Activated B cell treated with CpG ODN at 0.5 μM for 24 hours (primary cell): ENCODE results near the gene SYT1. TPM values are rescaled to one million over a fixed set of nuclear protein-coding genes. Genes with fewer than 3 reads are reported as not detected.

ENCODE experiments used
- ATAC-seq: fragments of 200-7000 bp; cut with Tn5 transposase; one replicate; pipeline ENCODE4 v1.10.0; 2021; ENCODE audit warnings: low read depth, mild to moderate bottlenecking, moderate library complexity
- CTCF ChIA-PET: fragments of 350-600 bp; sonication (Branson Sonifier 250); formaldehyde crosslinking; loops from one replicate; lab custom pipeline; 2021; ENCODE audit warnings: antibody characterized with exemption; lab: Charles Lee
- POLR2A ChIA-PET: fragments of 350-600 bp; sonication (Branson Sonifier 250); formaldehyde crosslinking; loops from one replicate; lab custom pipeline; 2021; ENCODE audit warnings: antibody characterized with exemption; lab: Charles Lee
- DNase-seq: peaks from one replicate; pipeline ENCODE4 v3.0.0; 2022
- H3K27ac Mint-ChIP-seq: one replicate; pipeline ENCODE4 v1.8.0; 2020; ENCODE audit warnings: mixed read lengths
- H3K27me3 Mint-ChIP-seq: one replicate; pipeline ENCODE4 v1.8.0; 2021; ENCODE audit warnings: mixed read lengths
- H3K36me3 Mint-ChIP-seq: one replicate; pipeline ENCODE4 v1.8.0; 2021; ENCODE audit warnings: low read depth, mixed read lengths
- H3K4me1 Mint-ChIP-seq: one replicate; pipeline ENCODE4 v1.8.0; 2021; ENCODE audit warnings: mixed read lengths
- H3K4me3 Mint-ChIP-seq: one replicate; pipeline ENCODE4 v1.8.0; 2020; ENCODE audit warnings: mild to moderate bottlenecking, mixed read lengths
- H3K9me3 Mint-ChIP-seq: one replicate; pipeline ENCODE4 v1.8.0; 2020; ENCODE audit warnings: mixed read lengths
- intact Hi-C: fragments of 100-400 bp; cut with micrococcal nuclease; formaldehyde crosslinking; loops from one replicate; pipeline ENCODE4 v1.15.1; 2024
- total RNA-seq: library from RNA; stranded (reverse); gene quantifications from 2 replicates; pipeline ENCODE4 v1.2.3, GENCODE V29; 2022
- TF ChIP-seq, protein P1 (sequence below): fragments of 200-600 bp; IDR thresholded peaks from one replicate; pipeline ENCODE4 v1.8.0; 2022; ENCODE audit warnings: antibody characterized with exemption, mild to moderate bottlenecking

The SYT1 gene
- total RNA-seq, 1 donor from 2014 or later: 0.49 TPM

DNA sequence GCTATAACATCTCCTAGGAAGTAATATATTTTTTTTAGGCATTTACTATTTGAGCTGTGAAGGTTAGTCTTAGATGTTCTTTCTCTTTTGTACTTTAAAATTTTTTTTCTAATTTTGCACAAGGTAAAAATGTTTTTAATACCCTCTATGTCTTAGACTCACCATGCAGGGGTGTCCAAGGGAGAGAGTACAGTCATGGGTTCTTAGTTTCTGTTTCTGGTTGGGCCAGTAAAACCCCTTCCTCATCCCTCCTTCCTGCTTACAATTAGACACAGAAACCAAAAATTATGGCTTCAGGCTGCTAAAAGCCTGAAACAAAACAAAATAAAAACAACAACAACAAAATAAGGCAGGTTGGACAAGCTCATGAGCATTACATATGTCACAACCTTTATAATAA is 193.0 kb downstream of the SYT1 start:
- ChIA-PET POLR2A (no interaction called here), CTCF (no interaction called here)
- TF ChIP-seq, protein P1, sequence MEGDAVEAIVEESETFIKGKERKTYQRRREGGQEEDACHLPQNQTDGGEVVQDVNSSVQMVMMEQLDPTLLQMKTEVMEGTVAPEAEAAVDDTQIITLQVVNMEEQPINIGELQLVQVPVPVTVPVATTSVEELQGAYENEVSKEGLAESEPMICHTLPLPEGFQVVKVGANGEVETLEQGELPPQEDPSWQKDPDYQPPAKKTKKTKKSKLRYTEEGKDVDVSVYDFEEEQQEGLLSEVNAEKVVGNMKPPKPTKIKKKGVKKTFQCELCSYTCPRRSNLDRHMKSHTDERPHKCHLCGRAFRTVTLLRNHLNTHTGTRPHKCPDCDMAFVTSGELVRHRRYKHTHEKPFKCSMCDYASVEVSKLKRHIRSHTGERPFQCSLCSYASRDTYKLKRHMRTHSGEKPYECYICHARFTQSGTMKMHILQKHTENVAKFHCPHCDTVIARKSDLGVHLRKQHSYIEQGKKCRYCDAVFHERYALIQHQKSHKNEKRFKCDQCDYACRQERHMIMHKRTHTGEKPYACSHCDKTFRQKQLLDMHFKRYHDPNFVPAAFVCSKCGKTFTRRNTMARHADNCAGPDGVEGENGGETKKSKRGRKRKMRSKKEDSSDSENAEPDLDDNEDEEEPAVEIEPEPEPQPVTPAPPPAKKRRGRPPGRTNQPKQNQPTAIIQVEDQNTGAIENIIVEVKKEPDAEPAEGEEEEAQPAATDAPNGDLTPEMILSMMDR: no peak
- Mint-ChIP-seq H3K27ac (no peak overlapping the region), H3K4me1 (no peaks in the 10 kb centered on the region), H3K36me3 (no peaks in the 10 kb centered on the region), H3K9me3 (no peaks in the 10 kb centered on the region), H3K27me3 (no peaks in the 10 kb centered on the region), H3K4me3 (no peak overlapping the region)
- DNase-seq (no peak), ATAC-seq (no peak)
- intact Hi-C loops: no loop called here

DNA sequence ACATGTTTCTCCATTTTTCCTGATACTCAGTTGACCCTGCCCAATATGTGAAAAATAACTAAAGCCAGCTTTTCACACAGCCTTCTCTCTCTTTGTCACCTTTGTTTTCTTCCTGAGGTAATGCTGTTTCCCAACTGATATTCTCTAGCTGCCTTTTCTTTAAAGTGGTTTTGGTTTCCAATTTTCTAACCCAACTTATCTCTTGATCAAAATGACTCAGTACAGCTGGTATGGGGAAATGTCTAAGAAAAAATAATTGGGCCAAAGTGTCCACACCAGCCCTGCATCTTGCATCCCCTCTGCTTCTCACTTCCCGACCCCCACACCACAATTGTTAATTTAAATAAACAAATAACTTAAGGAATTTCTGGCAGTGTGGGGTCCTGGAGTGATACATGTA is 193.8 kb downstream of the SYT1 start:
- intact Hi-C loops: no loop called here

DNA sequence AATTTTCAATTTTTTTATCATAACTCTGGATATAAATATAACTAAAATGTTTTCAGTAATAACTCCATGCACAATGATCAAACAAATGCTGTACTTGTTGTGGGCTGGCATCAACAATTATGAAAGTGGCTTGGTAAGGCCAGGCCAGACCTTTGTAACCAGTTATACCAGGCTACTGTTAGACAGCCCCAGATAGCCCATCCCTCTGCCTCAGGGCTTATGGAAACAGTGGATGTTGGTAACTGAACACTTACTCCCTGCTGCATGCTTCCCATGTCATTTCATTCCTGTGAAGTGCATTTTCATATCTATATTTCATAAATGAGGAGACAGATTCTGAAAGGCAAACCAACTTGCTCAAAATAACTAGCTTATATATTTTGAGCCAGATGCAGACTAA is 195.0 kb downstream of the SYT1 start:
- ATAC-seq (no peak), DNase-seq (no peak)
- Mint-ChIP-seq H3K4me1 (no peaks in the 10 kb centered on the region), H3K27ac (no peak overlapping the region), H3K4me3 (no peak overlapping the region), H3K27me3 (no peaks in the 10 kb centered on the region), H3K9me3 (no peaks in the 10 kb centered on the region), H3K36me3 (no peaks in the 10 kb centered on the region)
- POLR2A ChIA-PET: no interaction called here
- intact Hi-C loops: no loop called here
- CTCF ChIA-PET: no interaction called here
- TF ChIP-seq, protein P1: no peak

More for the DNA sequence above, 193.8 kb downstream of the SYT1 start:
- DNase-seq (no peak), ATAC-seq (no peak)
- POLR2A ChIA-PET: no interaction called here
- Mint-ChIP-seq H3K4me3 (no peak overlapping the region), H3K36me3 (no peaks in the 10 kb centered on the region), H3K27me3 (no peaks in the 10 kb centered on the region), H3K27ac (no peak overlapping the region), H3K9me3 (no peaks in the 10 kb centered on the region), H3K4me1 (no peaks in the 10 kb centered on the region)
- CTCF ChIA-PET: no interaction called here
- TF ChIP-seq, protein P1: no peak

DNA sequence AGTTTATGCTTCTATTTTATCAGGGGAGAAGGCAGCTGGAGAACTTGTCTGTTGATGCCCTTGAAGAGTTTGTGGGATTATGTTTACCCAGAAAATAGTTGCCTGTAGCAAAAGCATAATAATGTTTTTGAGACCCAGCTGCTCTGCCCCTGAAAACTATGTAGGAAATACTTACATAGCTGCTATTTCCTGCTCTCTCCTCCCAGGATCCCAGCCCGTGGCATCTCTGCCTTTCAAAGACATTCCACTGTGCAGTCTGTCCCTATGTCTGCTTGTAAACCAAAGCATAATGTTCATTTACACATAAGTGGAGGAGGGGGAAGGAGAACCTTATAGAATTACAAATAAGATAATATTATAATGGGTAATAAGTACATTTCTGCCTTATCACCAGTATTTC is 198.7 kb downstream of the SYT1 start:
- Mint-ChIP-seq H3K27me3 (no peaks in the 10 kb centered on the region), H3K4me1 (no peaks in the 10 kb centered on the region), H3K4me3 (no peak overlapping the region), H3K27ac (no peak overlapping the region), H3K36me3 (no peaks in the 10 kb centered on the region), H3K9me3 (no peaks in the 10 kb centered on the region)
- TF ChIP-seq, protein P1: no peak
- no peak for ATAC-seq
- CTCF ChIA-PET: no interaction called here
- intact Hi-C loops: no loop called here
- no peak for DNase-seq
- POLR2A ChIA-PET: no interaction called here

DNA sequence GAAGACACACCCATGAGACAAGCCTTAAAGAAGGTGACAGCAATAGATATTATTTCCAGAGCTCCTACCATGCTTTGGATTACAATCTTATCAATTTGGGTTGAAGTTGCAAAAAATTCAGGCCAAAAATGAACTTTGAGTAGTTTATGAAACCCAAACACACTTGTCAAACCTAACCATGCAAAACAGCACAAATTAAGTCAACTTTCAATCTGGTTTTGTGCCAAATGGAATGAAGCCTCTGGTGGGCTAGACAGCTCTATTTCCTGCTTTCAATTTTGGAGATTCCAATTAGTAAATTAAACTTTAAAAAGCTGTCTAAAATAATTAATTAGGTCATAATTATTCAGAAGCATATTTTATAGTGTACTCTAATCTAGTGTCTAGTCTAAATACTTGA is 203.4 kb downstream of the SYT1 start:
- H3K4me1 Mint-ChIP-seq: no peaks in the 10 kb centered on the region
- no peaks in the 10 kb centered on the region for H3K27me3 Mint-ChIP-seq
- TF ChIP-seq, protein P1: no peak
- no peaks in the 10 kb centered on the region for H3K9me3 Mint-ChIP-seq
- no peak for ATAC-seq
- DNase-seq: no peak
- CTCF ChIA-PET: no interaction called here
- no peak overlapping the region for H3K4me3 Mint-ChIP-seq
- H3K36me3 Mint-ChIP-seq: no peaks in the 10 kb centered on the region
- intact Hi-C loops: no loop called here
- POLR2A ChIA-PET: no interaction called here
- no peak overlapping the region for H3K27ac Mint-ChIP-seq
